ENCODE results near the gene VWF. TPM values are rescaled to one million over a fixed set of nuclear protein-coding genes. Genes with fewer than 3 reads are reported as not detected.

The VWF gene
- total RNA-seq, 1 donor from 2014 or later = 173 TPM

GRCh38 chr12:6077692-6078083 is 46.8 kb downstream of the VWF start:
- DNase-seq (ENCODE audit: low spot score) = no peak

- no peak for DNase-seq (ENCODE audit: low spot score)
These were observed 47.4 kb downstream of the VWF start for GRCh38 chr12:6076776-6077691.

GRCh38 chr12:6076346-6076745 is 48.1 kb downstream of the VWF start:
- DNase-seq (ENCODE audit: low spot score) = no peak

DNA sequence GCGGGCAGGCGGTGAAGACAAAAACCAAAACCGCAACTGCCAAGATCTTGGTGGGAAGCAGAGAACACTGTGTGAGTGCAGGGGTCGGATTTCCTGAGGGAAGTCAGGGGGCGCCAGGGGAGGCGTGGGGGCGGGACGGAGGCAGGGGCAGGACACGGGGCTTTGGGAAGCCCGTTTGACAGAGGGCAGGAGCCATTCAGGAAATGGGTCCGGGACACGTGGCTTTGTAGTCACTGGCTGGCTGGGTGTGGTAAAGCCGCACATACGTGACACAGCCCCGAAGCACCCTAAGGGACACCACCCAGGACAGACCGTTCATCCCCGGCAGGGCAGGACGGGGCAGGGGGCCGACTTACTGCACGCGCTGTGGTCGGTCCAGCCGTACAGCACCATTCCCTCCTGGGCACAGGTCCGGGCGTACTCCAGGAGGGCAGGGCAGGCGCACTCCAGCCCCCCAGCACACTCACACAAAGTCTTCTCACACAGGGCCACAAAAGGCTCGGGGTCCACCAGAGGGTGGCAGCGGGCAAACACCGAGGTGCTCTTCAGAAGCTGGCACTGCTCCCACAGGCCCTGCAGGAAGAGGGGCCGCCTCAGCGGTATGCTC is 49.4 kb downstream of the VWF start:
- no peak for DNase-seq (ENCODE audit: low spot score)

GRCh38 chr12:6074427-6074826 is 50.0 kb downstream of the VWF start:
- no peak for DNase-seq (ENCODE audit: low spot score)

DNA sequence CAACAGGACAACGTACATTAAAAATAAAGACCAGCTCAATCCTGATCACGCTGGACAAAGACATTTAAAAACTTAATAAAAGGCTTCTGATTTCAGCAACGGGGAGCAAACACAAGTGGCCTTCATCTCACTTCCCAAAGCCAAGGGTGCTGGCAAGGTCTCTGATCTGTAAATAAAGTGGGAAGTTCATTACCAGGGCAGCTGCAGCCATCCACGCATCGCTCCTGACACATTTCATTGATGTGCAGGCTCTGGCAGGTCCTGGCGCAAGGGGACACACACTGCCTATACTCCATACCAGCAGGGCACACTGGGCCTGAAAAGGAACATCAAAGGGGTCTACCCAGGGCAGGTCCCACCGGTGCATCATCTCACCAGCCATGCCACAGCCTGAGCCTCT is 51.0 kb downstream of the VWF start:
- no peak for DNase-seq (ENCODE audit: low spot score)

- no peak for DNase-seq (ENCODE audit: low spot score)
These were observed 52.1 kb downstream of the VWF start for GRCh38 chr12:6072302-6072752.

DNA sequence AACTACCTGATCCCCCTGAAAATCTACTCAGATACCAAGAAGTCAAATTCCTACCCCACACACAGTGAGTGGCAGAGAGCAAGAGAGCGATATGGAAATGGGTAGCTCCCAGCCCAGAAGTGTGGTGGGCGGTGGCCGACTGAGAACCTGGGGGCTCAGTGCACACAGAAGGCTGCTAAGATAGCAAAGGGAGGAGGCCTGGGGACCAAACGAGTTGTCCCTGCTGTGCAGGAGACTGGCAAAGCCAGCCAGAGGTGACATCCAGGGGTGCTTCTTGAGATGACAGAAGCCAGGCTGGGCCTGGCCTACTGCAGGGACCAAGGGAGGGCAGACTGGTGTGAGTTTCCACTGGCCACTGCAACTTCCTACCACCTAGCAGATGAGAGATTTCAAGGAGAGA is 52.9 kb downstream of the VWF start:
- DNase-seq (ENCODE audit: low spot score) = no peak

DNA sequence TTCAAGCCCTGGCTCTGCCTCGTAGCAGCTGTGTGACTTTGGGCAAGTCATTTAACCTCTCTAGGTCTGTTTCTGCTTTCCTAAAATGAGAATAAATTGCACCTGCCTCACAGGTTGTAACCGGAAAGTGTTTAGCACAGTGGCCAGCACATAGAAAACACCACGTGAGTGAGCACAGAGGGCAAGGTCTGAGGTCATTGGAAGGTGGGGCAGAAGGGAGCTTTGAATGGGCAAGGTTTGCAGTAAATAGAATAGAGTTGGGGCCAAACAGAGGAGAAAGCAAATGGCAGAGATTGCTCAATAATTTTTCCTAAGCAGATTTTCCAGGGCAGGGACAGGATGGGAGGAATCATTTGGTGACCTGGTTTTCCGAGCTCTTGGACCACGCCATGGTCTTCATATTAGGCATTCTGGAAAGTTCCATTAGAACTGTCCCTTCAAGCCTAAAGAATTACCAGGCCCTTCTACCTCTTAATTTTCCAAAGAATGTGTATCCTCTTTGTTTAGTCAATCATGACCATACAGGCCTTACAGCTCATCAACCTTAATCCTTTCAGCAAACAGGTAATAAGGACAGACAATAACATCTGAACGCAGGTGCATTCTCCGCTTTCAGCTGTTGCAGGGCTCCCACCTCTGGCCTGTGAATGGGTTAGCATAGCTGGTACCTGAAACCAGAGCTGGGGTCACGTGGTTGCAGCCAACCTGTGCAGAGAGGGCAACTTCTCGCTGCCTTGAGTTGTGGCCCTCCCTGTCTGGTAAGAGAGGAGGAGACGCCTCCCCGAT is 53.8 kb downstream of the VWF start:
- DNase-seq (ENCODE audit: low spot score) = no peak

GRCh38 chr12:6069437-6070093 is 54.9 kb downstream of the VWF start:
- DNase-seq (ENCODE audit: low spot score) = no peak

DNA sequence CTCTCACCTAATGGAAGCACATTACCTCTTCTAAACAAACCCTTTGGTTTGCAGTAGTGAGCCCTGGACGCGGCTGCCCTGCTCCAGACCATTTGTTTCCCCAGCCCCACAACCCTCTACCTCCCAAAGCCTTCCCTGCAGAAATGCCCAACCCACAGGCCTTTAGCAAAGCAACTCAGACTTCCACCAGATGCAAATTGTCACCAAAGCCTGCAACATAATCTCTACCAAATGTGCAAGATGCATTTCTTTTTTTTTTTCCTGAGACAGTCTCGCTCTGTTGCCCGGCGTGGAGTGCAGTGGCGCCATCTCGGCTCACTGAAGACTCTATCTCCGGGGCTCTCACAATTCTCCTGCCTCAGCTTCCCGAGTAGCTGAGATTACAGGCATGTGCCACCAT is 56.2 kb downstream of the VWF start:
- DNase-seq (ENCODE audit: low spot score) = no peak

GRCh38 chr12:6067152-6067916 is 57.1 kb downstream of the VWF start:
- DNase-seq (ENCODE audit: low spot score) = no peak

DNA sequence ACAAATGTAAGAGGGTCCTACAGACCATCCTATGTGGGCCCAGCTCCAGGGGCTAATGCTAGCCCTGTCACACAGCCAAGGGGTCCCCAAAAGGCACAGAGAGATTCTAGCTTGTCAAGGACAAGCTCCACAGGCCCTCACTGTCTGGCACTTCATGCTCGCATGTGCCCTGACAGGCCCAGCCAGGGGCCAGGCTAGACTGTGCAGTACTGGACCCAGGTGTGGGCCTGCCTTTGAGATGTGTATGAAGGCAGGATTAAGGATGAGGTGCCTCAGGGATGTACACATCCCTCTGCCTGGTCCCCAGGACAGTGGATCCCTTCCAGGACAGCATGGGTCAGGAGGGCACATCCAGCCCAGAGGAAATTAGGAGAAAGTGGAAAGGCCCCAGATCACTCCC is 57.8 kb downstream of the VWF start:
- DNase-seq (ENCODE audit: low spot score) = no peak

DNA sequence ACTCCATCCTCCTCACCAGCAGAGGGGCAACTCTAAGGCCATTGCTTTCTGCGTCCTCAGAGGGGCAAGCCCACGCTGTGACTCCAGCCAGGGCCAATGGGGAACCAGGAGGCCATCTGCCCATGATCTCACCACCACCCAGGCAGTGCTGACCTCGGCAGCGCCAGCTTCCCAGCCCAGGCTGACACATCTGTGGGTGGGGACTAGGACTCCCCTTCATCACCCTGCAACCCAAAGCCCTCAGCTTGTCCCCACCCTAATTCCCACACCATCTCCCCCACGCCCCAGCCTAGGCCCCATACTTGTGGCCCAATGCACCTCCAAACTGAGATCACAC is 58.6 kb downstream of the VWF start:
- DNase-seq (ENCODE audit: low spot score) = no peak

DNA sequence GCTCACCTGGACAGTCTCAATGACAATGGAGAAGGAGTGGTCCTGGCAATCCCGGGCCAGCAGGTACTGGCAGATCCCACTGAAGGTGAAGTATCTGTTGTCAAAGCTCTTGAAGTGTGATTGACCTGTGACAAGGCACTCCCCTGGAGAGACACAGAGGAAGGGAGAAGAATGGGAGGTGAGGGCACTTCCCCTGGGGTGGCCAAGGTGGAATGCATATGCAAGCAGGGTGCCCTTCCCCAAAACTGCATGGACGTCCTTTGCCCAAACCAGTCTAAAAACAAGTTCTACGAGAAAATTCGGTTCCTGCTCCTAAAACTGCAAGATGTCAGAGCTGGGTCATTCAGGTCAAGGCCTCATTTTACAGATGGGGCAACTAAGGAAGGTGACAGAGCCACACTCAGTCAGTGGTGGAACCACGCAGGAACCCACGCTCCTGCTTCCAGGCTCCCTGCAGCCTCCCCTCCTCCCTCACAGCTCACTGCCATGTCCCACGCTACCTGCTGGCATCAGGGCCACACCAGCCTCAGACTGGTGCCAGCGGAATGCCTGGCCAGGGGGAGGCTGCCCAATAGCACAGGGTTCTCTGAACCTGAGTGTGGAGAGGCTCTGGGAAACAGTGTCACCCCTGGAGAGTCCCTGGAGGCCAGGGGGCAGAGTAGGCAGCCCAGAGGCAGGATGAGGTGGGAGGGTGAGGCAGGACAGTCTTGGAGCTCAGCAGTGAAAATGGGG is 59.2 kb downstream of the VWF start:
- no peak for DNase-seq (ENCODE audit: low spot score)

DNA sequence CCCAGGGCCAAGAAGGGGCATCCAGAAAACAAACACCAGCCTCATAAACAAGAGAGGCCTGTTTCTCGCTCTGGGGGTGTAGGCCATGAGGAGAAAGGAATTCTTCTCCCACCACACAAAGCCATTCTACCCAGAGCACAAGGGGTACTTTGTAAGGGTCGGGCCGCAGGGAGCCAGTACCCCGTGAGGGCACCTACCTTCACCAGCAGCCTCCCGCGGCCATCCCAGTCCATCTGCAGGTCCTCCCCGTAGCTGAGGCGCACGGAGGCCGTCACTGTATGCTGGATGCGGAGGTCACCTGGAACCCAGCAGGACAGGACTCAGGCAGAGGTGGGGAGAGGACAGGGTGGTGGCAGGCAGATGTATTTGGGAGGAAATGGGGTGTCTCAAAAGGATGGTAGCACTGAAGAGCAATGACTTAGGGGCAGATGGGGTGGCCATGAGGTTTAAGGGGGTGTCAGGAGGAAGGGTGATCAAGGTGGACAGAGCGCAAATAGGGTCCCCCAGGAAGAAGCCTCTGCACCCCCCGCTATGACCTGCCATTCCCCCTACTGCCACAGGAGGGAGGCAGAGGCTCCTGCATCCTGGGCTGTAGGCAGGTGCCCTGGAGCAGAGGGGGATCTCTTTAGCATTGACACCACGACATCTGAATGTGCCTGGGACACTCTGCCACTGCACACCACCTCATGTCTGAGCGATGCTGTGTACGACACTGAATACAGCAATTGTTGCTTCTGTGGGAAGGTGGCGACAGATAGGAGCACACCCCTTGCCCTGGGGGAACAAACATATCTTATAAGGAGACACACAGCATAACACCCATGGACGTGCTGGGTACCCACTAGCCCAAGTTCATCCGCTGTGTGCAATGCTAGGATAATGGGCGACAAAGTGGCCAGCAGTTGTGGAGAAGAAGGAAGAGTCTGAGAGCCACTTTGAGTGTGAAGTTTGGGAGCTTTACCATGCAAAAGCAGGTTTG is 61.4 kb downstream of the VWF start:
- no peak for DNase-seq (ENCODE audit: low spot score)

- no peak for DNase-seq (ENCODE audit: low spot score)
These were observed 62.1 kb downstream of the VWF start for GRCh38 chr12:6062395-6062756.

GRCh38 chr12:6061660-6062059 is 62.8 kb downstream of the VWF start:
- no peak for DNase-seq (ENCODE audit: low spot score)

- no peak for DNase-seq (ENCODE audit: low spot score)
These were observed 64.5 kb downstream of the VWF start for GRCh38 chr12:6059860-6060565.
